Dermis microvascular lymphatic vessel endothelial cell (primary cell): ENCODE data around the gene PLK1. TPM values are rescaled to one million over a fixed set of nuclear protein-coding genes. Genes with fewer than 3 reads are reported as not detected.

Experiments used
- DNase-seq, 2 donors: peaks; one replicate each; pipeline versions ENCODE4 v3.0.0 to v3.0.0-alpha.2; 2010; ENCODE audit warnings: low read depth in 2 of 2
- total RNA-seq: library from RNA; depleted of rRNA; stranded (reverse); fragments of >200 nt; gene quantifications from 2 replicates; pipeline ENCODE4 v1.2.1, GENCODE V29; 2014

Gene PLK1
- total RNA-seq, 1 donor from 2014 or later, result 17.2 TPM

- DNase-seq, result peak in 1 of 2 donors; percentile 64
These were observed 741 bp downstream of the PLK1 start for GRCh38 chr16:23679274-23679985.

- no peak for DNase-seq
These were observed 1.3 kb downstream of the PLK1 start for GRCh38 chr16:23679986-23680336.

GRCh38 chr16:23682181-23682580 lies 3.5 kb downstream of the PLK1 start:
- DNase-seq, result no peak

GRCh38 chr16:23683487-23683886 lies 4.8 kb downstream of the PLK1 start:
- DNase-seq, result no peak

- no peak for DNase-seq
These were observed 8.5 kb downstream of the PLK1 start for GRCh38 chr16:23687034-23687808.

GRCh38 chr16:23689442-23690187 lies 10.9 kb downstream of the PLK1 start:
- DNase-seq, result no peak

GRCh38 chr16:23690771-23691482 lies 12.2 kb downstream of the PLK1 start:
- DNase-seq, result no peak

- DNase-seq, result no peak
These were observed 12.9 kb downstream of the PLK1 start for GRCh38 chr16:23691483-23692189.

GRCh38 chr16:23692190-23692837 lies 13.6 kb downstream of the PLK1 start:
- DNase-seq, result no peak

- DNase-seq, result no peak
These were observed 15.6 kb downstream of the PLK1 start for GRCh38 chr16:23694265-23694643.

- peak in 1 of 2 donors; percentile 18 for DNase-seq
These were observed 16.1 kb downstream of the PLK1 start for GRCh38 chr16:23694644-23695373.

- DNase-seq, result no peak
These were observed 17.1 kb downstream of the PLK1 start for GRCh38 chr16:23695756-23696155.

- no peak for DNase-seq
These were observed 20.4 kb downstream of the PLK1 start for GRCh38 chr16:23699100-23699499.

- DNase-seq, result no peak
These were observed 21.4 kb downstream of the PLK1 start for GRCh38 chr16:23700093-23700492.

- DNase-seq, result no peak
These were observed 21.8 kb downstream of the PLK1 start for GRCh38 chr16:23700509-23700908.

GRCh38 chr16:23701045-23701444 lies 22.4 kb downstream of the PLK1 start:
- DNase-seq, result no peak

- no peak for DNase-seq
These were observed 24.3 kb downstream of the PLK1 start for GRCh38 chr16:23702951-23703350.

GRCh38 chr16:23704772-23705516 lies 26.3 kb downstream of the PLK1 start:
- DNase-seq, result no peak

- no peak for DNase-seq
These were observed 26.8 kb downstream of the PLK1 start for GRCh38 chr16:23705517-23705902.
